CD4-positive, alpha-beta T cell (primary cell): ENCODE data around the gene TFPI. TPM values are rescaled to one million over a fixed set of nuclear protein-coding genes. Genes with fewer than 3 reads are reported as not detected.

Experiments
- ATAC-seq: fragments of 200-7000 bp; cut with Tn5 transposase; one replicate; pipeline ENCODE4 v1.10.0; 2022; ENCODE audit warnings: mild to moderate bottlenecking; ENCODE audit not compliant: poor library complexity
- CTCF ChIA-PET: fragments of 350-600 bp; sonication (Branson Sonifier 250); formaldehyde crosslinking; loops from one replicate; lab custom pipeline; 2021; ENCODE audit warnings: antibody characterized with exemption, inconsistent platforms; lab: Charles Lee
- POLR2A ChIA-PET: fragments of 350-600 bp; sonication (Branson Sonifier 250); formaldehyde crosslinking; loops from one replicate; lab custom pipeline; 2021; ENCODE audit warnings: antibody characterized with exemption, inconsistent platforms; lab: Charles Lee
- DNase-seq, 14 experiments: peaks; one replicate each; pipeline ENCODE4 v3.0.0-alpha.2; 2013 to 2020; ENCODE audit warnings: mixed read lengths in 2 of 14
- H3K27ac ChIP-seq, 2 donors: one replicate each; pipeline versions ENCODE4 v1.5.1 to v1.7.0; 2013; ENCODE audit warnings: low read length in 2 of 2, low read depth in 1 of 2, mild to moderate bottlenecking in 1 of 2
- H3K27me3 ChIP-seq, 2 experiments: 1 replicate in 1 of 2; 2 replicates in 1 of 2; pipeline versions ENCODE4 v1.6.1 to v1.7.0; 2013; ENCODE audit warnings: low read length in 2 of 2, control low read depth in 1 of 2, mild to moderate bottlenecking in 1 of 2, moderate library complexity in 1 of 2; ENCODE audit not compliant: insufficient read depth in 2 of 2, control insufficient read depth in 1 of 2
- H3K36me3 ChIP-seq: one replicate; pipeline ENCODE4 v1.6.1; 2013; ENCODE audit warnings: low read length, control low read depth; ENCODE audit not compliant: insufficient read depth
- H3K4me1 ChIP-seq: one replicate; pipeline ENCODE4 v1.6.1; 2013; ENCODE audit warnings: low read length, control low read depth; ENCODE audit not compliant: insufficient read depth
- H3K4me3 ChIP-seq: one replicate; pipeline ENCODE4 v1.5.1; 2013; ENCODE audit warnings: mild to moderate bottlenecking, low read length, moderate library complexity
- H3K9me3 ChIP-seq, 2 experiments: 1 replicate in 1 of 2; 2 replicates in 1 of 2; pipeline versions ENCODE4 v1.6.1 to v1.7.0; 2013; ENCODE audit warnings: low read length in 2 of 2, mild to moderate bottlenecking in 2 of 2, control low read depth in 1 of 2, moderate library complexity in 1 of 2; ENCODE audit not compliant: control insufficient read depth in 1 of 2, insufficient read depth in 1 of 2
- H3K27ac Mint-ChIP-seq: one replicate; pipeline ENCODE4 v1.8.0; 2020; ENCODE audit warnings: mixed read lengths
- H3K27me3 Mint-ChIP-seq: one replicate; pipeline ENCODE4 v1.8.0; 2021; ENCODE audit warnings: mixed read lengths
- H3K36me3 Mint-ChIP-seq: one replicate; pipeline ENCODE4 v1.8.0; 2021; ENCODE audit warnings: low read depth, mixed read lengths
- H3K4me1 Mint-ChIP-seq: one replicate; pipeline ENCODE4 v1.8.0; 2021; ENCODE audit warnings: low read depth, mixed read lengths
- H3K4me3 Mint-ChIP-seq: one replicate; pipeline ENCODE4 v1.8.0; 2020; ENCODE audit warnings: mild to moderate bottlenecking, mixed read lengths
- H3K9me3 Mint-ChIP-seq: one replicate; pipeline ENCODE4 v1.8.0; 2020; ENCODE audit warnings: mixed read lengths
- CTCF ChIP-seq: fragments of 200-600 bp; IDR thresholded peaks from one replicate; pipeline ENCODE4 v1.8.0; 2022; ENCODE audit warnings: antibody characterized with exemption, mild to moderate bottlenecking
- intact Hi-C, 2 experiments: fragments of 100-400 bp; cut with DNase I in 1 of 2; cut with micrococcal nuclease in 1 of 2; formaldehyde crosslinking; loops; one replicate each; pipeline versions ENCODE4 v1.15.1 to v1.9.0; 2023 to 2025; cut with DNase I, micrococcal nuclease
- total RNA-seq, 174 experiments: library from RNA in 2 of 174; stranded (reverse) in 2 of 174; gene quantifications; one replicate each; pipeline ENCODE4 v1.2.3 and lab custom pipeline; 2021 to 2026

Gene TFPI
- total RNA-seq, 2 experiments from 2014 or later: 0.17 TPM; not detected in 1

- Histone ChIP-seq H3K27ac (no peak overlapping the region), H3K4me3 (no peak overlapping the region), H3K36me3 (no peaks in the 10 kb centered on the region), H3K27me3 (no peaks in the 10 kb centered on the region), H3K9me3 (no peaks in the 10 kb centered on the region), H3K4me1 (no peaks in the 10 kb centered on the region)
- no peaks in the 10 kb centered on the region for H3K36me3 Mint-ChIP-seq
- H3K4me1 Mint-ChIP-seq: no peaks in the 10 kb centered on the region
- CTCF ChIA-PET: no interaction called here
- TF ChIP-seq CTCF: no peak
- no peak overlapping the region for H3K4me3 Mint-ChIP-seq
- DNase-seq: no peak
- H3K27me3 Mint-ChIP-seq: no peaks in the 10 kb centered on the region
- POLR2A ChIA-PET: no interaction called here
- intact Hi-C loops: no loop called here
- no peak overlapping the region for H3K27ac Mint-ChIP-seq
- H3K9me3 Mint-ChIP-seq: no peaks in the 10 kb centered on the region
- no peak for ATAC-seq
Measured at GRCh38 chr2:187438455-187438854, 115.8 kb downstream of the TFPI start.

- no peak overlapping the region for H3K27ac Mint-ChIP-seq
- Histone ChIP-seq H3K27ac (no peak overlapping the region), H3K4me3 (no peak overlapping the region), H3K9me3 (no peaks in the 10 kb centered on the region), H3K4me1 (no peaks in the 10 kb centered on the region), H3K27me3 (no peaks in the 10 kb centered on the region), H3K36me3 (no peaks in the 10 kb centered on the region)
- H3K27me3 Mint-ChIP-seq: no peaks in the 10 kb centered on the region
- no peaks in the 10 kb centered on the region for H3K4me1 Mint-ChIP-seq
- ChIA-PET POLR2A (no interaction called here), CTCF (no interaction called here)
- H3K4me3 Mint-ChIP-seq: no peak overlapping the region
- H3K9me3 Mint-ChIP-seq: no peaks in the 10 kb centered on the region
- H3K36me3 Mint-ChIP-seq: no peaks in the 10 kb centered on the region
- intact Hi-C loops: no loop called here
- no peak for TF ChIP-seq CTCF
- ATAC-seq (no peak), DNase-seq (no peak)
Measured at GRCh38 chr2:187435756-187436155, 118.5 kb downstream of the TFPI start.

- Mint-ChIP-seq H3K4me1 (no peaks in the 10 kb centered on the region), H3K27me3 (no peaks in the 10 kb centered on the region), H3K27ac (no peak overlapping the region), H3K36me3 (no peaks in the 10 kb centered on the region), H3K4me3 (no peak overlapping the region), H3K9me3 (no peaks in the 10 kb centered on the region)
- ChIA-PET CTCF (no interaction called here), POLR2A (no interaction called here)
- intact Hi-C loops: no loop called here
- DNase-seq: no peak
- H3K4me3 ChIP-seq: no peak overlapping the region
- H3K27me3 ChIP-seq: no peaks in the 10 kb centered on the region
- no peaks in the 10 kb centered on the region for H3K4me1 ChIP-seq
- no peak for TF ChIP-seq CTCF
- H3K27ac ChIP-seq: no peak overlapping the region
- H3K9me3 ChIP-seq: no peaks in the 10 kb centered on the region
- H3K36me3 ChIP-seq: no peaks in the 10 kb centered on the region
- no peak for ATAC-seq
Measured at GRCh38 chr2:187435078-187435477, 119.2 kb downstream of the TFPI start.
